NT2/D1 (cell line): ENCODE measurements around the gene ATP13A3.

Experiments used
- DNase-seq: peaks from one replicate; pipeline ENCODE4 v3.0.0-alpha.2; 2011; ENCODE audit warnings: low read depth, low spot score
- H3K27me3 ChIP-seq: 2 replicates; pipeline ENCODE4 v1.6.0; 2011; ENCODE audit warnings: mild to moderate bottlenecking; ENCODE audit not compliant: insufficient read length, insufficient read depth
- H3K36me3 ChIP-seq: 2 replicates; pipeline ENCODE4 v1.6.1; 2011; ENCODE audit warnings: mild to moderate bottlenecking, low read length, mixed read lengths; ENCODE audit not compliant: insufficient read depth, insufficient read length
- H3K4me1 ChIP-seq: 2 replicates; pipeline ENCODE4 v1.5.1; 2011; ENCODE audit not compliant: insufficient read depth, insufficient read length
- H3K4me3 ChIP-seq: 2 replicates; pipeline ENCODE4 v1.5.1; 2011; ENCODE audit warnings: low read depth; ENCODE audit not compliant: insufficient read length
- H3K9ac ChIP-seq: 2 replicates; pipeline ENCODE4 v1.6.0; 2011; ENCODE audit warnings: low read depth; ENCODE audit not compliant: insufficient read length
- H3K9me3 ChIP-seq: 2 replicates; pipeline ENCODE4 v1.5.1; 2011; ENCODE audit warnings: mild to moderate bottlenecking, low read length; ENCODE audit not compliant: insufficient read depth
- SUZ12 ChIP-seq: IDR thresholded peaks from 2 replicates; pipeline ENCODE4 v1.6.1; 2011; ENCODE audit not compliant: insufficient read length, insufficient read depth; ENCODE audit errors: extremely low read depth
- YY1 ChIP-seq: IDR thresholded peaks from 2 replicates; pipeline ENCODE4 v1.6.1; 2011; ENCODE audit not compliant: insufficient read length, insufficient read depth
- ZNF274 ChIP-seq: IDR thresholded peaks from 2 replicates; pipeline ENCODE4 v1.6.1; 2011; ENCODE audit warnings: mild to moderate bottlenecking, low read depth, low read length

Gene ATP13A3

GRCh38 chr3:194369522-194370279, 117.1 kb downstream of the ATP13A3 start, which contains the start of gene LRRC15:
LRRC15 (minus strand) TSS chr3:194369743; CDS start chr3:194361043, 8,700 bp downstream.
- no peak for TF ChIP-seq YY1
- TF ChIP-seq ZNF274: no peak
- H3K27me3 ChIP-seq: peaks cover 11% of the 10 kb centered on the region
- no peaks in the 10 kb centered on the region for H3K36me3 ChIP-seq
- peaks cover 20% of the 10 kb centered on the region for H3K4me1 ChIP-seq
- H3K4me3 ChIP-seq: peak within 1 kb of the TSS; percentile 2
- no peaks in the 10 kb centered on the region for H3K9me3 ChIP-seq
- peak; percentile 30 for DNase-seq
- H3K9ac ChIP-seq: peak within 1 kb of the TSS; percentile 46

- no peak overlapping the region for H3K4me3 ChIP-seq
- DNase-seq: no peak
- TF ChIP-seq SUZ12 (no peak), ZNF274 (no peak), YY1 (no peak)
- no peaks in the 10 kb centered on the region for H3K9me3 ChIP-seq
- peak overlapping the region; percentile 46 for H3K9ac ChIP-seq
- peaks cover 20% of the 10 kb centered on the region for H3K4me1 ChIP-seq
- H3K36me3 ChIP-seq: no peaks in the 10 kb centered on the region
- peaks cover 11% of the 10 kb centered on the region for H3K27me3 ChIP-seq
Observed at GRCh38 chr3:194368918-194369317, 117.9 kb downstream of the ATP13A3 start.

GRCh38 chr3:194367992-194368841, 118.6 kb downstream of the ATP13A3 start:
- DNase-seq: no peak
- no peak overlapping the region for H3K4me3 ChIP-seq
- H3K9me3 ChIP-seq: no peaks in the 10 kb centered on the region
- peak overlapping the region; percentile 46 for H3K9ac ChIP-seq
- no peak for TF ChIP-seq ZNF274
- TF ChIP-seq SUZ12: no peak
- no peak for TF ChIP-seq YY1
- H3K27me3 ChIP-seq: peaks cover 11% of the 10 kb centered on the region
- no peaks in the 10 kb centered on the region for H3K36me3 ChIP-seq
- peaks cover 20% of the 10 kb centered on the region for H3K4me1 ChIP-seq

GRCh38 chr3:194365978-194366490, 120.8 kb downstream of the ATP13A3 start:
- no peak overlapping the region for H3K9ac ChIP-seq
- H3K4me3 ChIP-seq: no peak overlapping the region
- TF ChIP-seq SUZ12 (no peak), ZNF274 (no peak), YY1 (no peak)
- DNase-seq: no peak
- peaks cover 16% of the 10 kb centered on the region for H3K4me1 ChIP-seq
- H3K36me3 ChIP-seq: no peaks in the 10 kb centered on the region
- H3K9me3 ChIP-seq: no peaks in the 10 kb centered on the region
- H3K27me3 ChIP-seq: peaks cover 11% of the 10 kb centered on the region

- Histone ChIP-seq H3K27me3 (peaks cover 11% of the 10 kb centered on the region), H3K9ac (no peak overlapping the region), H3K4me1 (peaks cover 13% of the 10 kb centered on the region), H3K36me3 (no peaks in the 10 kb centered on the region), H3K4me3 (no peak overlapping the region), H3K9me3 (no peaks in the 10 kb centered on the region)
- DNase-seq: no peak
- TF ChIP-seq ZNF274 (no peak), YY1 (no peak), SUZ12 (no peak)
Observed at GRCh38 chr3:194365526-194365925, 121.3 kb downstream of the ATP13A3 start.

GRCh38 chr3:194364652-194365434, 122.0 kb downstream of the ATP13A3 start:
- no peak overlapping the region for H3K9ac ChIP-seq
- TF ChIP-seq YY1 (no peak), ZNF274 (no peak), SUZ12 (no peak)
- no peaks in the 10 kb centered on the region for H3K9me3 ChIP-seq
- H3K36me3 ChIP-seq: no peaks in the 10 kb centered on the region
- peaks cover 13% of the 10 kb centered on the region for H3K4me1 ChIP-seq
- H3K4me3 ChIP-seq: no peak overlapping the region
- H3K27me3 ChIP-seq: peaks cover 11% of the 10 kb centered on the region
- no peak for DNase-seq
